B cell (primary cell): Measurements from ENCODE around the gene C20orf144. TPM values are rescaled to one million over a fixed set of nuclear protein-coding genes. Genes with fewer than 3 reads are reported as not detected.

Experiments
- ATAC-seq: fragments of 200-7000 bp; cut with Tn5 transposase; one replicate; pipeline ENCODE4 v1.10.0; 2021; ENCODE audit warnings: low read depth, mild to moderate bottlenecking, moderate number of reproducible peaks, moderate library complexity
- CTCF ChIA-PET: fragments of 350-600 bp; sonication (Branson Sonifier 250); formaldehyde crosslinking; loops from one replicate; lab custom pipeline; 2021; ENCODE audit warnings: antibody characterized with exemption, inconsistent platforms; lab: Charles Lee
- POLR2A ChIA-PET: fragments of 350-600 bp; sonication (Branson Sonifier 250); formaldehyde crosslinking; loops from one replicate; lab custom pipeline; 2021; ENCODE audit warnings: antibody characterized with exemption; lab: Charles Lee
- DNase-seq: peaks from one replicate; pipeline ENCODE4 v3.0.0; 2013
- H2AFZ ChIP-seq: 2 replicates; pipeline ENCODE4 v1.6.1; 2012; ENCODE audit warnings: mild to moderate bottlenecking, low read depth, low read length; ENCODE audit not compliant: insufficient read depth, poor library complexity, severe bottlenecking
- H3K27ac ChIP-seq, 2 donors: 1 replicate in 1 of 2; 2 replicates in 1 of 2; pipeline ENCODE4 v1.5.1; 2012 to 2013; ENCODE audit warnings: low read length in 2 of 2, mild to moderate bottlenecking in 2 of 2, moderate library complexity in 1 of 2
- H3K27me3 ChIP-seq, 4 experiments: fragments of 200-600 bp in 1 of 4; sonication (generic) in 1 of 4; replicated peaks in 1 of 4; 1 replicate in 2 of 4; 2 replicates in 2 of 4; pipeline versions ENCODE4 v1.6.1 to v1.7.0; 2013 to 2016; ENCODE audit warnings: low read length in 3 of 4, mild to moderate bottlenecking in 2 of 4, mixed read lengths in 1 of 4, moderate library complexity in 1 of 4; ENCODE audit not compliant: insufficient read depth in 4 of 4, control insufficient read depth in 3 of 4; ENCODE audit errors: control extremely low read depth in 1 of 4
- H3K36me3 ChIP-seq, 2 experiments: replicated peaks in 1 of 2; 1 replicate in 1 of 2; 2 replicates in 1 of 2; pipeline versions ENCODE4 v1.6.1 to v1.7.1; 2013; ENCODE audit warnings: low read length in 1 of 2; ENCODE audit not compliant: insufficient read depth in 2 of 2, control insufficient read depth in 1 of 2; ENCODE audit errors: control extremely low read depth in 1 of 2, extremely low read depth in 1 of 2
- H3K4me1 ChIP-seq, 2 donors: fragments of 200-600 bp in 1 of 2; sonication (generic) in 1 of 2; 1 replicate in 1 of 2; 2 replicates in 1 of 2; pipeline versions ENCODE4 v1.5.1 to v1.6.1; 2013 to 2017; ENCODE audit warnings: low read length in 2 of 2; ENCODE audit not compliant: control insufficient read depth in 2 of 2, insufficient read depth in 2 of 2
- H3K4me2 ChIP-seq: replicated peaks from 2 replicates; pipeline ENCODE3; 2012; ENCODE audit warnings: mild to moderate bottlenecking, low read depth, low read length; ENCODE audit not compliant: poor library complexity, severe bottlenecking
- H3K4me3 ChIP-seq, 5 experiments: fragments of 200-600 bp in 1 of 5; sonication (generic) in 1 of 5; 1 replicate in 3 of 5; 2 replicates in 2 of 5; pipeline versions ENCODE4 v1.5.1 to v1.7.0; 2011 to 2016; ENCODE audit warnings: low read length in 4 of 5, mild to moderate bottlenecking in 4 of 5, low read depth in 2 of 5, control low read depth in 1 of 5, moderate library complexity in 1 of 5; ENCODE audit not compliant: insufficient read depth in 1 of 5; ENCODE audit errors: control extremely low read depth in 1 of 5, extremely low read depth in 1 of 5
- H3K79me2 ChIP-seq: fragments of 200-600 bp; sonication (generic); one replicate; pipeline ENCODE4 v1.6.0; 2016; ENCODE audit warnings: low read length; ENCODE audit not compliant: control insufficient read depth, insufficient read depth
- H3K9ac ChIP-seq: fragments of 200-600 bp; sonication (generic); 2 replicates; pipeline ENCODE4 v1.6.1; 2017; ENCODE audit warnings: mild to moderate bottlenecking, low read length, moderate library complexity
- H3K9me3 ChIP-seq, 3 donors: one replicate each; pipeline versions ENCODE4 v1.6.1 to v1.7.1; 2013; ENCODE audit warnings: low read length in 2 of 3; ENCODE audit not compliant: control insufficient read depth in 2 of 3, insufficient read depth in 1 of 3; ENCODE audit errors: control extremely low read depth in 1 of 3
- H4K20me1 ChIP-seq: 2 replicates; pipeline ENCODE4 v1.6.0; 2012; ENCODE audit warnings: mild to moderate bottlenecking, low read length; ENCODE audit not compliant: insufficient read depth, control insufficient read depth, poor library complexity, severe bottlenecking
- H3K27ac Mint-ChIP-seq: one replicate; pipeline ENCODE4 v1.8.0; 2021; ENCODE audit warnings: mixed read lengths
- H3K27me3 Mint-ChIP-seq: one replicate; pipeline ENCODE4 v1.8.0; 2021; ENCODE audit warnings: mixed read lengths
- H3K4me1 Mint-ChIP-seq: one replicate; pipeline ENCODE4 v1.8.0; 2021; ENCODE audit warnings: mixed read lengths
- H3K4me3 Mint-ChIP-seq: one replicate; pipeline ENCODE4 v1.8.0; 2021; ENCODE audit warnings: mixed read lengths
- H3K9me3 Mint-ChIP-seq: one replicate; pipeline ENCODE4 v1.8.0; 2022; ENCODE audit warnings: mixed read lengths; ENCODE audit not compliant: insufficient read depth
- CTCF ChIP-seq: fragments of 200-600 bp; IDR thresholded peaks from one replicate; pipeline ENCODE4 v1.8.0; 2022; ENCODE audit warnings: antibody characterized with exemption, mild to moderate bottlenecking
- EZH2 ChIP-seq: IDR thresholded peaks from 2 replicates; pipeline ENCODE4 v1.6.1; 2012; ENCODE audit warnings: borderline replicate concordance, low read depth, mild to moderate bottlenecking, moderate library complexity, low read length; ENCODE audit not compliant: insufficient read depth, poor library complexity, severe bottlenecking
- WGBS: methylation state at CpG from one replicate; pipeline ENCODE4 v1.1.5; 2013; ENCODE audit warnings: missing lambda C conversion rate; ENCODE audit not compliant: insufficient coverage; 5-methylcytosine and 5-hydroxymethylcytosine counted together
- intact Hi-C: fragments of 100-400 bp; cut with micrococcal nuclease; formaldehyde crosslinking; loops from one replicate; pipeline ENCODE4 v1.10.0; 2022
- polyA plus RNA-seq: library from polyadenylated mRNA; depleted of rRNA; stranded (reverse); fragments of >200 nt; gene quantifications from 2 replicates; pipeline ENCODE4 v1.2.3, GENCODE V29; 2012
- total RNA-seq, 2 donors: library from RNA; stranded (reverse); fragments of 120-200 nt in 1 of 2; gene quantifications; 1 replicate in 1 of 2; 2 replicates in 1 of 2; pipeline versions ENCODE4 v1.2.3 to v1.2.4, GENCODE V29; 2013 to 2022

Gene C20orf144
- total and polyA plus RNA-seq, 2 donors (not counting 1 experiment from before 2014, with no cell fraction given) = 0.27 to 0.44 TPM

- Histone ChIP-seq H3K4me3 (no peak overlapping the region), H3K9ac (no peak overlapping the region), H3K79me2 (no peaks in the 10 kb centered on the region), H3K36me3 (no peaks in the 10 kb centered on the region), H3K9me3 (no peaks in the 10 kb centered on the region), H3K27me3 (no peaks in the 10 kb centered on the region), H2AFZ (no peak overlapping the region), H4K20me1 (no peaks in the 10 kb centered on the region), H3K4me1 (peaks cover 0 to 9% of the 10 kb centered on the region in 2 donors), H3K4me2 (no peak overlapping the region), H3K27ac (no peak overlapping the region)
- peak; percentile 72 for DNase-seq
- ChIA-PET CTCF (interaction anchor here (0.6 to 5.4 kb wide), 22 partner anchors 10 to 476 kb away, joined by 3 to 53 read pairs (median 4); partner anchors contain the start of genes ACTL10, C20orf144, CBFA2T2 and CDK5RAP1), POLR2A (no interaction called here)
- Mint-ChIP-seq H3K27me3 (no peaks in the 10 kb centered on the region), H3K27ac (no peak overlapping the region), H3K4me3 (no peak overlapping the region), H3K9me3 (no peaks in the 10 kb centered on the region), H3K4me1 (peaks cover 5% of the 10 kb centered on the region)
- intact Hi-C loops = loop anchor here (2.0 to 5.0 kb wide), 2 partner anchors 197 to 261 kb away; no protein-coding TSS in a partner anchor
- peak; percentile 79 for ATAC-seq
- WGBS = 59% methylated on average over 13 of the region's 16 CpGs
- TF ChIP-seq EZH2 (no peak), CTCF (peak; percentile 69)
These were observed 8.8 kb upstream of the C20orf144 start for GRCh38 chr20:33653218-33653899.
